COR-L47 (cell line): Measurements from ENCODE around the gene TBRG4.

Experiments
- DNase-seq: peaks from one replicate; lab custom pipeline; 2025; lab: John Stamatoyannopoulos, UW

The TBRG4 gene

DNA sequence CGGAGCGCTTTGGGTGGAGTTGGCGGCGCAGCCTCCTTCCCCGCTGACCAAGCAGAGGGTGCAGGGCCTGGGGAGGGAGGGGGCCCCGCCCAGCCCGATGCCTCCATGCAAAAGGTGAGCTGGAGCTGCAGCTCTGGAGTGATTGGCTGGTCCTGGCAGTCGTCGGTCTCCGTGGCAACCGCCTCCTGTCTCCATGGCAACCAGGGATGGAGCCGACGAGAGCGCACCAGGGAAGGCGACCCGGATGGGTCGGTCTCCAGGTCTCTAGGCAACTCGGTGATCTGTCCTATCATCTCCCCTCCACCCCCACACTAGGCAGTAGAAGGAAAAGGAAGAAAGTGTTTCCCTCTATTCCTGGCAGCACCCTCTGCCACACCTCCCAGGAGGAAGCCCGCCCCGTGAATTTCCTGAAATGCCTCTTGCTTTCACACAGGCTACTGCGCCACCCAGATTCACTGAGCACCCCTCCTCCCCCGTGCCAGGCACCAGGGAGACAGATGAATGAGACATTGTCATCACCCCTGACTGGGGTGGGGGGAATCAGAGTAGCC lies 22.1 kb downstream of the TBRG4 start:
- DNase-seq, result peak; percentile 98

DNA sequence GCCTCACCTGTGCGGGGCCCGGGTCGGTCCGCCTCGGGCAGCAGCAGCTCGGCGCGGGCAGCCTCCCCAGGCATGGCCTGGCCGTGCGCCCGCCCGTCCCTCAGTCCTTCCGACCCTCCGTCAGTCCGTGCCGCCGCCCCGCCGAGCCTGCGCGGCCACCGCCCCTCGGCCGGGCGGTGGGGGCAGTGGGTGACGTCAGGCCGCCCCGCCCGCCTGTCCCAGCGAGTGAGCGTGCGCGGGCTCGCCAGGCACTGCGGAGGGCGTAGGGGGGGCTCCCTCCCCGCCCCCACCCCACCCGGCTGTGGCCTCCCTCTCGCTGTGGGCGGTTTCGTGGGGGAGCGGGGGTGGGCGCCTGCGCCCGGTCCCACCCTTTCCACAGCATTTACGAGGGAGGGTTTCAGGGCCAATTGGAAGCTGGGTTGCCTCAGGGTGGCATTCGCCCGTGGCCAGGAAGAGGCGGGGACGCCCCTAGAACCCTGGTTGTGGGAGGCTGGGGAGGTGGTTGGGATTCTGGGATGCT lies 22.6 kb downstream of the TBRG4 start, which contains the start of gene NACAD:
Gene NACAD, minus strand, starts transcription at position 149 of the 520 bp plus-strand sequence. Its CDS starts 75 bp downstream, at position 74.
- DNase-seq, result no peak

DNA sequence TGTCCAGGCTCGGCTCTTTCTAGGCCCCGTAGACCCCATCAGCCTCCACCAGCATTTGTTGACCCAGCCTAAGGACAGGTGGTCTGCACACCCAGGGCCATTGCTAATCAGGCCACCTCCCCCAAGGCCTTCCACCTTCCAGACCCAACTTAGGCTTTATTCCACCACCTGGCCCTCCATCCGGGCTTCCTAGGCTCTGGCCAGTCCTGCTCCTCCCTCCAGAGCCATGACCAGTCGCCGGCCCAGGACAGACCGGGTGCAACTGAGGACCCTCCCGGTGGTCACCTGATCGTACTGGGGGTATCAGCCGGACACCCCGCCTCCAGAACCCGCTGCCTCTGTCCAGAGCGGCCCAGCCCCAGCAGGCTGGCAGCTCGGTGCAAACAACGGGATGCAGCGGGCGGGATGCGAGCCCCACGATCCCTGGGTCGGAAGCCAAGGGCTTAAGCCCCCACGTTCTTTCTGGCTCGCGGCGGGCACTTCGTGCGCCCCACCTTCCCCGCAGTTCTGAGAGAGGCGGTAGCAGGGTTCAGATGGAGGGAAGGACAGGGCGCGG lies 23.3 kb downstream of the TBRG4 start:
- no peak for DNase-seq

DNA sequence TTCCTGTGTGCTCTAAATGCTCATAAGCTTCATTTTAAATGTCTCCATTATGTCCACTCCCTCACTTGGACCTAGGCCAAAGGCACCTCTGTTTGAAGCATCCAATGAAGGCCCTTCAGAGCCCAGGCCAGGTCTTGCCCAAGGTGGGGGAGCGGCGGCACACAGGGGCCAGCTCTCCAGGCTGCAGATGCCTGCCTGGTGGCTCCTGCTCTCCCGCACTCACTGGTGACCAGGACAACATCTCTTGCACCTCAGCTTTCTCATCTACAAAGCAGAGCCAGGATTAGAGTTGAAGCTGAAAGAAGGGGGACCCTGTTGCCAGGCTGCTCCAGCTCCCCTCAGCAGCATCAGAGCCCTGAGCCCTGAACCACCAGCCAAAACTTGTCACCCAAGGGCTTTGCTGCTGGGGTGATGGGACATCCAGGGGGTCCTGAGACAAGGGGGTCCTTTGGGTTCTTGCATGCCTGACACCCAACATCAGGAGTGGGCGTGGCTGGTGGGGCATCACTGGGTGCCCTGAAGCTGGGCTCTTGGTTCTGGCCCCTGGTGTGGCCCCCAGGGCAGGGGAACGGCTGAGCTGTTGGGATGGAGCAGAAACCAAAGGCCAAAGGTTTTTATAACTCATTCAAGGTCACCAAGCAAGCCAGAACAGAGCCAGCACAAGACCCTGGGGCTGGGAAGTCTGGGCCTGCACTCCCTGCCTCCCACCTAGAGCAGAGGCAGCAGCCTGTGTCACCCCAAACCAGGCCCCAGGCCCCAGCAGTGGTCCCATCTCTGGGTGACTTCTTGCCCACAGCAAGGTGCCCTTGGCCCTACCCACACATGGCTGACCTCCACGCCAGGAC lies 24.0 kb downstream of the TBRG4 start:
- DNase-seq, result no peak

DNA sequence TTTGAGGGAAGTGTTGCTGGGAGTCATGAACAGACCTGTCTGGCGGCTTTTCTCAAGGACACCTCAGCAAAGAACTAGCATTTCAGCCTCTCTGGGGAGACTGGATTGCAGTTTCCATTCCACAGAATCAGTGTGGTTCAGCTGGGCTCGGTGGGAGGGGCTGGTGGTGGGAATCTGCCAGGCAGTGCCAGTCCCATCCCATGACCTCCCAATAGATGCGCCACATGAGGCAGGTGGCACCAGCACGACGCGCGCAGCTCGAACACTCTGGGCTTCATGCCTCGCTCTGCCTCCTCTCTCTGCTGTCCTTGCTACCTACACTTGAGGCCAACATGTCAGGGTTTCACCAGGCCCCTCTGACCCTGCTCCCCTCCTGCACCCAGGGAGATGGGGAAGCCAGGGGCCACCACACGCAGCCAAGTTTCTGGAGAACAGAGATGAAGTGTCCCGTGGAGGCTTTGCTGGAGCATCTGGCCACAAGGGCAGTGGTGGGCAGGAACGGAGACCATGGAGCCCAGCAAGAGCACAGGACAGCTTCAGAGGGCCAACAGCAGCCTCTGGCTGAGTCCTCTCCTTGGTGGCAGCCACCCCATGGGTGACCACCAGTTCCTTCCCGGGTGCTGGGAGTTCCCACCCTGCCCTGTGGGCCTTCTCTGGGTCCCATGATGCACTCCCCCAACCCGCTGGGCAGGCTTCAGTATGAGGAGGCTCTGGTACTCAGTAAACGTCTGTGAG lies 25.0 kb downstream of the TBRG4 start:
- DNase-seq, result no peak

DNA sequence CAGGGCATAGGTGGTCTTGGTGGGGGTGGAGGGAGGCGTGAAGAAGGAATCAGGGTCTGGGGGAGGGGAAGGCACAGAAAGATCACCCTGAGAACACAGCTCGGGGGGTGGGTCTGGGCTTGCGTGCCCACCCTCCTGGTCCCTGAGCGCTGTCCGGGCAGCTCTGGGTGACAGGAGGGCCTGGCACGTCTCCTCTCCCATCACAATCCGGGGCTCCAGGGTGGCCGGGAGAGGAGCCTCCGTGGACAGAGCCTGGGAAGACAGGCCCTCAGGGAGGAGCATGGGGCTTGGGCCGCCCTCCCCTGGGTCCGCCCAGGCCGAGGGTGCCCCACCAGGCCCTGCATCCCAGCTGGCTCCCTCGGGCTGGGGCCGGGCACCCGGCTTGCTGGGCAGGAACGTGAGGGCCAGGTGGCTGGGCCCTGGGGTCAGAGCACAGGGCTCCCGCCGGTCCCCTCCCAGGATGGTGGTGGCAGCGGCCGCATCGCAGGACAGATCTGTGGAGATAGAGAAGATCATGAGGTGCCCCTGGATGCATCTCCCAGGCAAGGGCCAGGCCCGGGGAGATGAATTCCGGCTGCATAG lies 25.8 kb downstream of the TBRG4 start:
- DNase-seq, result no peak

DNA sequence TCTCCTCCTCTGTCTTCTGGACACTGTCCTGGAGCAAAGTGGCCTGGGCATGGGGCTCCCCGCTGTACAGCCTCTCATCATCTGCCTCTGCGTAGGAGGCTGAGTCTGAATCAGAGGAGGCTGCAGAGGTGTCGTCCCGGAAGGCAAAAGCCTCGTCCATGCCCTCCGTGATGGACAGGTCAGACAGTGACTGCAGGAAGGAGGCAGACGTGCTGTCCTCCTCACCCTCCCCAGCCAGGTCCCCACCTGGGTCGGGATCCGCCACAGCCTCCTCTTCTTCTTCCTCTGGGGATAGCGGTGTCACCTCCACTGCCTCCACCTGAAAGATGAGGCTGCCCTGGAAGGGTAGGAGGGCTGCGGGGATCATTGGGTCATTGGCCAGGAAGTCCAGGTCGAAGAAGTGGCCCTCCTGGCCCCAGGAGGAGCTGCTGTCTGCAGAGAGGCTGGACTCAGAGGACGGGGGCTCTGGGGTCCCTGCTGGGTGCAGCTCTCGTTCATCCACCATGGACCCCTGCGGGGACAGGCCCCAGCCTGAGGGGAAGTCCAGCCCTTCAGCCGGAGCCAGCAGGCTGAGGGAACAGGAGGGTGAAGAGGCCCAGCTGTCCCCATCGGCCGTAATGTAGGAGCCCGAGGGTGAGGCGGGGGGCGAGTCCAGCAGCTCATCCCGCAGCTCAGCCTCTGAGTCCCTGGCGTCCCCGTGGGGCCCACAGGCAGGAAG lies 26.4 kb downstream of the TBRG4 start:
- no peak for DNase-seq

DNA sequence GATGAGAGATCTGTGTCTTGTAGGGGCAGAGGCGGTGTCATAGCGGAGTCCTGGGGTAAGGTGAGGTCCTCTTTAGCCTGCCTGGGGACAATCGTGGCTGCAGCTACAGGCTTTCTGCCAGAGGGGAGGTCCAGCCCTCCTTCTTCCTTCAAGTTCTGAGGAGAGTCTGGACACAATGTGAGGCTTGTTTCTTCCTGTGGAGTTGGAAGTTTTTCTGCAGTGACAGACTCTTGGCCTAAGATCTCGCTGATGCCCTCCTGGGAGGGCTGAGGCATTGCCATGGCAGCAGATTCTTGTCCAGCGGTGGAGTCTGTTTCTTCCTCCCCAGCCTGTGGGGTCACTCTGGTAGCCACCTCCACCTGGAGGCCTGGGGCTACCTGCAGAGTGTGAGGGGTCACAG lies 27.2 kb downstream of the TBRG4 start:
- no peak for DNase-seq

DNA sequence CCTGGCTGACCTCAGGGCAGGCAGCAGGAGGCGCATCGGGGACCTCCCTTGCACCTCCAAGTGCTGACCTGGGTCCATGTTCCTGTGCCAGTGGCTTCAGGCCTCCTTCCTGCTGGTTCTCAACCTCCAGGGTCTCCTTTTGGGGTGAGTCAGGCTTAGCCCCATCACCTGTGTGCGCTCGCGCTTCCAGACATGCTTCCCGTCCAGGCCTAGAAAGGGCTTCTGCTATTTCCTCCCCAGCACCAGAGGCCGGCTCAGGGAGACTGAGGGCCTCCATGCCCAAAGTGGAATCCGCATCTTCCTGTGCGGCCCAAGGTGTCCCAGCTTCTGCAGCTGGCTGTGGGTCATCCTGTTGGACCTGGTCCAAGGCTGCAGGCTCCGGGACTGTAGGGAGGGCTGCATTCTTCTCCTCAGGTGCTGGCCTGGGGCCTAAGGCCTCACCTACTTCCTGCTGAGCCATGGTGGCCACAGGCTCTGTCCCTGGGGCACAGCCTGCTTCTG lies 28.6 kb downstream of the TBRG4 start:
- DNase-seq, result no peak

DNA sequence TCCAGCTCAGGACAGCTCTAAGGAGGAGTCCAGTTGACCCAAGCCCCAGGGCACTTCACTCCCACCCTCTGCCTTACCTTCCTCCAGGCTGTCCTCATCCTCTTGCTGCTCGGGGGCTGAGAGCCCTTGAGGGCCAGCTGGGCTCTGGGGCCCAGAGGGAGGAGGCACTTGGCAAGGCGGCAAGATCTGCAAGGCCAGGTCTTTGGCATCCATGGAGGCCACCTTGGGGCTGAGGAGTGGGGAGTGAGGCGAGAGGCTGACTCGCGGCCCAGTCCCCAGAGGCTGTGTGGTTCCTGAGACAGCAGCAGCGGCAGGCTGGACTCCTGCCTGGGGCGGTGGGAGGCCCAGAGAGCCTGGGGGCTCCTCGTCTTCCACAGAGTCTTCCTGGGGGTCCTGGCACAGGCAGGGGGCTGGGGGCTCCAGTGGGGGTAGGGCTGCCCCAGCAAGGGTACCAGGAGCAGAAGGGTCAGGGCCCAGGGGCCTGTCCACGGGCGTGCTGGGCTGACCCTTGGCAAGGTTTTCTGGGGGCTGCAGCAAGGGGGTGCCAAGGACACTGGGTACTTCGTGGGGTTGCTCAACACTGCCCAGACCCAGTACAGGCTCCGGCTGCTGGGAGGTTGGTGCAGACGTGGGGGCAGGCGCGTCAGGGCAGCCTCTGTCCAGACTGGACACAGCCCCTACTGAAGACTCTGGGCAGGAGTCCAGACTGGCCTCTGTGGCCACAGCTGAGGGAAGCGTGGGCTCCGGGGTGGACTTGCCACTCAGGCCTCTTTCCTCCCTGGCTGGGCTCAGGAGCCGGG lies 29.3 kb downstream of the TBRG4 start:
- DNase-seq, result no peak

DNA sequence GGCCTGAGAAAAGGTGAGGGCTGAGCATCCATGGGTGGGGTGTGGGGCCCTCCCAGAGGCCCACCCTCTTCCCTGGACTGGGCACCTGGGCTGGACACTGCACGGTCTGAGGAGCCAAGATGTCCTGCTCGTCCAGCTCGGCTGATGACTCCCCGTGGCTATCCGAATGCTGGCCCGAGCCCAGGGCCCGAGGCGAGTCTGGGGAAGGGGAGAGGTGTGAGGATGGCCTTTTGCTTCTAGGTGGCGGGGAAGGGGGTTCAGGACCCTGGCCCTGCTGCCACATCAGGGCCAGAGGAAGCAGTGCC lies 29.9 kb downstream of the TBRG4 start:
- no peak for DNase-seq

DNA sequence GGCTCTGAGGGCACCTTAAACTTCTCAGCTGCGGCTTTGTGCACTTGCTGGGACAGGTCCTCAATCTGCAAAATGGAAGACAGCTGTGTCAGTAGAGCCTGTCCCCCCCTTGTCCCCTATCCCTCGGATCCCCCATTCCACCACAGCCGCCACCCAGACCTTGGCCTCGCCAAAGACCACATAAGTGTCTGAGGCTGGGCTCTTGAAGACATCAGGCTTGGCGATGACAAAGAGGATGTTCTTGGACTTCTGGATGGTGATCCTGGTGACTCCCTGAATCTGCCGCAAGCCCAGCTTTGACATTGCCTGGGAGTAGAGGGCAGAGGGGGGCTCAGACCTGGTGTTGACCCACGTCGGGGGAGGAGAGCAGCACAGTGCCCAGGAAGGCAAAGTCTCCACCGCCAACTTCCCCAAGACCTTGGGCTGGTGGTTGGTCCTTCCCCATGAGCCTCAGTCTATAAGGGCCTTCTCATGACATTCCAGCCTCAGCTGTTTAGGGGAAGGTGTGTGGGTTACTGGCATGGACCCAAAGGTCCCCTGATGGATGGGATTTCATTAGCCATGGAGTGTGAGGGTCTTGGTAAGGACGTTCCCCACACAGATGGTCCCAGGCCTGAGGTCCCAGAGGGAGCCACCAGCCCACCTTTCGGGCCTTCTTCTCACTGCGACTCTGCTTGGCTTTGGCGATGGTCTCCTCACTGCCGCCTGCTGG lies 30.4 kb downstream of the TBRG4 start:
- no peak for DNase-seq

DNA sequence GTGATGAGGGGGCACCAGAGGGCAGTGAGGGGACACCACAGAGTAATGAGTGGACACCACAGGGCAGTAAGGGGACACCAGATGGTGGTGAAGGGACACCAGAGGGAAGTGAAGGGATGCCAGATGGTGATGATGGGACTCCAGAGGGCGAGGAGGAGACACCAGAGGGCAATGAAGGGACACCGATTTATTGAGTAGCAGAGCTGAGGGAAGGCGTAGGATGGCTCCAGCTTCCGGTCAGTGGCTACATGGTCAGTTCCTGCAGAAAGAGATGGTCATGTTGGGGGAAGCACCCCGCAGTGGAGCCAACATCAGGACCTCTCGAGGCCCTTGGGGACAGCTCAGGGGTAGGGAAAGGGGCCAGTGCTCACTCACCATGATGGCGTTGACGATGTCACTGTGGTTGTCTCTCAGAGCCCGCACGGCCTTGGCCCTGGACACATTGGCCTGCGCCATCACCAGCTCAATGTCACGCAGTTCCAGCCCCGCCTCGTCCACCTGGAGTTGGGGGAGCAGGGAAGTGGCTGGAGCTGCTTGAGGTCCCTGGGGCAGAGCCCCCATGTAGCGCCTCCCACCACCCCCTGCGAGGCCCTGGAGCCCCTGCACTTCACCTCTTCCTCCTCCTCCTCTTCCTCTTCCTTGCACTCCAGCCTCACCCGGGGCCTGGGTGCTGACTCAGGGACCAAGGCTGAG lies 31.1 kb downstream of the TBRG4 start:
- DNase-seq, result no peak

DNA sequence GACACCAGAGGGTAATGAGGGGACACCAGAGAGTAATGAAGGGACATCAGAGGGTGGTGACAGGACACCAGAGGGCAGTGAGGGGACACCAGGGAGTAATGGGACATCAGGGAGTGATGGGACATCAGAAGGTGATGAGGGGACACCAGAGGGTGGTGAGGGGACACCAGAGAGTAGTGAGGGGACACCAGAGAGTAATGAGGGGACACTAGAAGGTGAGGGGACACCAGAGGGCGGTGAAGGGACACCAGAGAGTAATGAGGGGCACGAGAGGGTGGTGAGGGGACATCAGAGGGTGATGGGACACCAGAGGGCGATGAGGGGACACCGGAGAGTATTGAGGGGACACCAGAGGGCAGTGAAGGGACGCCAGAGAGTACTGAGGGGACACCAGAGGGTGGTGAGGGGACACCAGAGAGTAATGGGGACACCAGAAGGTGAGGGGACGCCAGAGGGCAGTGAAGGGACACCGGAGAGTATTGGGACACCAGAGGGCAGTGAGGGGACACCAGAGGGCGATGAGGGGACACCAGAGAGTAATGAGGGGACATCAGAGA lies 33.3 kb downstream of the TBRG4 start:
- no peak for DNase-seq

DNA sequence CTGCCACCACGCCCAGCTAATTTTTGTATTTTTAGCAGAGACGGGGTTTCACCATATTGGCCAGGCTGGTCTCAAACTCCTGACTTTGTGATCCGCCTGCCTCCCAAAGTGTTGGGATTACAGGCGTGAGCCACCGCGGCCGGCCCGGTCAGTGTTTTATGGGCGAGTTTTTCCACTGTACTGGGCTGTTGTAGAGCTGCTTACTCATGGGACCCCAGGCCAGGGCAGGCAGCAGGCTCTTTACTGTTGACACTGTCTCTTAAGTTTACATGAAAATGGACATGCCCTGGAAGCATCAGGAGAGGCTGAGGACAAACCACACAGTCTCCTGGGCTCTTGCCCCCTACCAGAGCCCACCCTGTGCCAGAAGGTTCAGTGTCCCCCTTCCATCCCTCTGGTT lies 33.9 kb downstream of the TBRG4 start:
- no peak for DNase-seq

DNA sequence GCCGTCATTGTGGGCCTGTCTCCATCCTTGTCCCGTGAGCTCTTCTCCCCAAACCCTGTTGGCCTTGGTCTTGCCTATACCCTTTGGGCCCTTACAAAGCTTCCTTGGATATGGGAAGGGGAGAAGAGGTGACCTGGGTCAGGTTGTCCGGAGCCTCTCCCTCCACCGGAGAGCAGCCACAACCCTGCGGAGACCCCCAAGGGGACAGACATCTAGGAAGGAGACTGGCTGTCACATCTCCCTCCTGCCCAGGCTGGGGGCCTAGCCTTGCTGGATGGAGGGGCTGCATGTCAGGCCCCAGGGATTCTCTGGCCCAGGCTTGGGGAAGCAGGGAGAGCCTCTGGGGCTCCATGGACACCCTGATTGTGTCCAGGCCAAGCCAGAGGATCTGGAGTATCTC lies 34.6 kb downstream of the TBRG4 start:
- DNase-seq, result no peak

DNA sequence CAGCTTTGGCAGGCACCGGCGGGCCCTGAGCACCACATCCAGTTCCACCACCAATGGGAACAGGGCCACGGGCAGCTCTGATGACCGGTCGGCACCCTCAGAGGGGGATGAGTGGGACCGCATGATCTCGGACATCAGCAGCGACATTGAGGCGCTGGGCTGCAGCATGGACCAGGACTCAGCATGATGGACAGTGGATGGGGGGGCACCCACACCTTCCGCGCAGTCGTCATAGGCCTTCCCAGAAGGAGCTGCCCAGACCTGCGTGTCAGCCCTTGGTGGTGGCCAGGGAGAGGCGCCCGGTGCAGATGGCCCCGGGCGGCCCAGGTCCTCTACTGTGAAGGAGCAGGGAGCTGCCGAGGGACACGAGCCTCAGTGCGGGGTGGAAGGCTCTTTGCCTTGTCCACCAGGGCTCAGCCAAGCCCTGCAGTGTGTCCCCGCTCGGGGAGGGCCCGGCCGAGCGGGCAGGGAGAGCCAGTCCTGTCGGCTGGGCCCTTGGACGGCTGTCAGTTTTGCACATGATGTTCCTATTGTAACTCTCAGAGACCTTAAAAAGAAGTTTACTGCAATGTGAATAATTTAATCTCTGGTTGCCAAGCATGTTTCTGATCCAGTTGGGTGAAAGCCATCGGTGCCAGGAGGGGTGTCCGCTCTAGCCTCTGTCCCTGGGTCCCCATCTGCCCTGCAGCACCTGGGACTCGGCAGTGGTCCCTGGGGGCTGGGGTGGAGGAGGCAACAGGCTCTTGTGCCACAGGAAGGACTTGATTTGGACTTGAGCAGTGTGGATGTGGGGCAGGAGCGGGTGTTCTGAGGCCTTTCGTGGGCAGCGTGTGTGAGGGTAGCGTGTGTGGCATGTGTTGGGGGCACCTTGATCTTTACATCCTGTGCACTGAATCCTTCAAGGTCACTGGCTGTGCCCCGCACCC lies 35.4 kb downstream of the TBRG4 start:
- DNase-seq, result no peak

DNA sequence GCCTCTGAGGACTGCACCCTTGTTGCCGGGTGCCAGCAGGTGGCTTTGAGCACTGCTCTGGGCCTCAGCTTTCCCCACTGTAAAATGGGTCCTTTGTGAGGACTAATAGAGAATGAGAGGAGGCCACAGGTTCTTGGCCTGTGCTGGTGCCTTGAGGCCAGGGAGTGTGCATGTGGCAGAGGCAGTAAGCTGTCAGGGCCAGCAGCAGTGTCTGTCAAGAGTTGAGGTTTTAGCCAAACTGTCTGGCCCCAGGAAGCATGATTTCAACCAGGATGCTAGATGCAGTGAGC lies 36.2 kb downstream of the TBRG4 start:
- no peak for DNase-seq
